PC-3 (cell line): Measurements from ENCODE around the gene GXYLT2.

Source experiments
- EZH2 ChIP-seq: fragments of 300-600 bp; sonication (generic); IDR thresholded peaks from one replicate; pipeline ENCODE4 v1.6.1; 2017; ENCODE audit warnings: antibody characterized with exemption, mild to moderate bottlenecking, low read length; ENCODE audit not compliant: unreplicated experiment
- EZH2phosphoT487 ChIP-seq: fragments of 300-600 bp; sonication (generic); IDR thresholded peaks from 2 replicates; pipeline ENCODE4 v1.6.1; 2018; ENCODE audit warnings: mild to moderate bottlenecking, antibody characterized with exemption, low read length, borderline replicate concordance
- TF ChIP-seq, protein P1 (sequence below): fragments of 300-600 bp; sonication (generic); conservative IDR thresholded peaks from 2 replicates; pipeline ENCODE4 v1.5.1; 2017; ENCODE audit warnings: antibody characterized with exemption, low read depth, mild to moderate bottlenecking, low read length

DNA sequence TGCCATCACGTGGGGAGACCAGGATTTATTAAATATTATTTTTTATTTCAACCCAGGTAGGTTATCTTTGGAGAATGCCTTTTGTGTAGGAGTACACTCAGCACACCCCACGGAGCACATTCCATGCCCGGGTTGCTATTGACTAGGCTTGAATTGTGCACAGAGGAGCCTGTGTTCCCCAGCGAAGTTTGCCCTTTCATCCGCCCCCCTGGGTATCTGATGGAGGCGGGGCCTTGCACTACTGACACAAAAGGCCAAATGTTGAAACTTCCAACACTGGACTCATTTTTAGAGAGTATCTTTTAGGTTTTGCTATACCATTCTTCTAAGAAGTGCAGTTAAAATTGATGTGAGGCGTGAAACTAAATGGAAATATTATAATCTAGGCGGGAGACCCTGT, 69.5 kb downstream of the GXYLT2 start:
- TF ChIP-seq, protein P1, sequence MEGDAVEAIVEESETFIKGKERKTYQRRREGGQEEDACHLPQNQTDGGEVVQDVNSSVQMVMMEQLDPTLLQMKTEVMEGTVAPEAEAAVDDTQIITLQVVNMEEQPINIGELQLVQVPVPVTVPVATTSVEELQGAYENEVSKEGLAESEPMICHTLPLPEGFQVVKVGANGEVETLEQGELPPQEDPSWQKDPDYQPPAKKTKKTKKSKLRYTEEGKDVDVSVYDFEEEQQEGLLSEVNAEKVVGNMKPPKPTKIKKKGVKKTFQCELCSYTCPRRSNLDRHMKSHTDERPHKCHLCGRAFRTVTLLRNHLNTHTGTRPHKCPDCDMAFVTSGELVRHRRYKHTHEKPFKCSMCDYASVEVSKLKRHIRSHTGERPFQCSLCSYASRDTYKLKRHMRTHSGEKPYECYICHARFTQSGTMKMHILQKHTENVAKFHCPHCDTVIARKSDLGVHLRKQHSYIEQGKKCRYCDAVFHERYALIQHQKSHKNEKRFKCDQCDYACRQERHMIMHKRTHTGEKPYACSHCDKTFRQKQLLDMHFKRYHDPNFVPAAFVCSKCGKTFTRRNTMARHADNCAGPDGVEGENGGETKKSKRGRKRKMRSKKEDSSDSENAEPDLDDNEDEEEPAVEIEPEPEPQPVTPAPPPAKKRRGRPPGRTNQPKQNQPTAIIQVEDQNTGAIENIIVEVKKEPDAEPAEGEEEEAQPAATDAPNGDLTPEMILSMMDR, result no peak
- TF ChIP-seq EZH2 (no peak), EZH2phosphoT487 (no peak)
